ENCODE measurements around the gene THADA. TPM values are rescaled to one million over a fixed set of nuclear protein-coding genes. Genes with fewer than 3 reads are reported as not detected.
"Not testable (repeated sequence)": the region's sequence is repeated elsewhere in the genome, so short reads cannot be mapped to it uniquely, and the experiment has no call there.

The THADA gene
- total and polyA plus RNA-seq, 2 donors (not counting 3 experiments of a cell fraction or from before 2014, with no cell fraction given), result 22.6 to 25.3 TPM

DNA sequence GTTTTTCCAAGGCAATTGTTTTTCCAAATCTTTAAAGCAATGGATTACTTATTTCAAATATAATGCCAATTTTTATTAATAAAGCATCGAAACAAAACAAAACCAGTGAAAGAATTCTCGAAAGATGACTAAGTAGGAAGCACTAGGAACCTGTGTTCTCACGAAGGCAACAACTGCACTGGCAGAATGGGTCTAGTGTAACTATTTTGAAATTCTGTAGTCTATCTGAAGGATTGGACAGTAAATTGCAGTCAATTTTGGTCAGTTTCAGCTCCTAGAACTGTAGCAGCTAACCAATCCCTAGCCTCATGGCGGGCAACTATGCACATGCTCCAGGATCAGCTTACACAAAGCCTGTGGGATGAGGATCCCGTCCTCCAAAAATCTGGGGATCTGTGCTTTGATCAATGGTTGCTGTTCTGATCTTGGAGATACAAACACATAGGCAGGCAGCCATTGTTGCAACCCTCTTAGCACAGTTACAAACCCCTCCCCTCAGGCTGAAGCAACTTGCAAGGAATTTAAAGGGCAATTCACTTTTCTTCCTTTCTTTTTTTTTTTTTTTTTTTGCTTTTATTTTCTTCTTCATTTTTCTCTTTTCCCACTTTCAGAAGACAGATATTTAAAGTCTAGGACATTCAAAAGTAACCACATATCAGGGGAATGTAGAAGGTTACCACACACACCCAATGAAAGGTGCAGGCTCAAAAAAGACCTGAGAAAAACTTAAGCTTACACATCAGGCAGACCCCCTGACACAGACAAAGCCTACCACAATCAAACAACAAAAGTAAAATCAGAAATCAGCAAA lies 147.6 kb downstream of the THADA start:
- Histone ChIP-seq H3K79me2 (ENCODE audit: control insufficient read depth, insufficient read depth, low read length) (no peaks in the 10 kb centered on the region), H3K27me3 (ENCODE audit: control insufficient read depth in 2 of 2, insufficient read depth in 2 of 2, low read length in 2 of 2) (no peaks in the 10 kb centered on the region), H3K9me1 (replicated peaks; ENCODE audit: control insufficient read depth, extremely low read depth, insufficient read depth, low read length) (no peaks in the 10 kb centered on the region), H3K9me3 (replicated peaks; ENCODE audit: control insufficient read depth, insufficient read depth, low read length) (no peaks in the 10 kb centered on the region), H4K20me1 (replicated peaks; ENCODE audit: control insufficient read depth, extremely low read depth, insufficient read depth, low read length) (no peaks in the 10 kb centered on the region), H3K9ac (replicated peaks; ENCODE audit: extremely low read depth, insufficient read depth, low read length) (no peak overlapping the region), H3K4me1 (ENCODE audit: control insufficient read depth, extremely low read depth, insufficient read depth, low read length) (peaks cover 38% of the 10 kb centered on the region), H2AFZ (ENCODE audit: low read depth, low read length) (no peak overlapping the region), H3K4me3 (replicated peaks in 1 of 3; ENCODE audit: insufficient read depth in 1 of 3, low read depth in 1 of 3, low read length in 3 of 3) (no peak overlapping the region), H3K36me3 (ENCODE audit: control insufficient read depth in 2 of 2, extremely low read depth in 1 of 2, insufficient read depth in 2 of 2, low read length in 2 of 2) (no peaks in the 10 kb centered on the region), H3K27ac (ENCODE audit: insufficient read depth, low read depth, low read length) (no peak overlapping the region), H3K4me2 (ENCODE audit: insufficient read depth, low read length) (no peak overlapping the region)
- intact Hi-C loops (cut with micrococcal nuclease) (no loop called here), dilution Hi-C loops (cut with MboI; ENCODE audit: extremely low pct_ligation_motif_present, low sequenced_read_pairs) (no loop called here)
- CTCF ChIA-PET, result interaction anchor here (1.0 kb wide), 1 partner anchor 27 kb away, joined by 3 read pairs; no protein-coding TSS in a partner anchor
- DNase-seq (ENCODE audit: low read depth, low spot score) (no peak), FAIRE-seq (no peak)
- no TSS peak for BruUV-seq (replicated peaks)
- POLR2A ChIA-PET, result no interaction called here
- no peak for TF ChIP-seq POLR2AphosphoS5 (IDR thresholded peaks at IDR 0.05; ENCODE audit: insufficient read depth, low read depth, low read length)

DNA sequence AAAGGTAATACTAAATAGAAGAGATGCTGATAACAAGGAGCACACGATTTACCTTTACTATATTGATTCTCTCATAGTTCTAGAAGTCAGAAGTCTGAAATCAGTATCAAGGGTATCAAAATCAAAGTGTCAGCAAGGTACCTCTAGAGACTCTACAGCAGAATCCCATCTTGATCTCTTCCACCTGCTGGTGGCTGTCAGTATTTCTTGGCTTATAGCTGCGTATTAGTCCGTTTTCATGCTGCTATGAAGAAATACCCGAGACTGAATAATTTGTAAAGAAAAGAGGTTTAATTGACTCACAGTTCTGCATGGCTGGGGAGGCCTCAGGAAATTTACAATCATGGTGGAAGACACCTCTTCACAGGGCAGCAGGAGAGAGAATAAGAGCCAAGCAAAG lies 149.1 kb downstream of the THADA start:
- POLR2A ChIA-PET; H3K4me2 ChIP-seq (ENCODE audit: insufficient read depth, low read length); H3K9me3 ChIP-seq (replicated peaks; ENCODE audit: control insufficient read depth, insufficient read depth, low read length); H3K79me2 ChIP-seq (ENCODE audit: control insufficient read depth, insufficient read depth, low read length); intact Hi-C loops (cut with micrococcal nuclease); BruUV-seq (replicated peaks); H3K36me3 ChIP-seq (ENCODE audit: control insufficient read depth in 2 of 2, extremely low read depth in 1 of 2, insufficient read depth in 2 of 2, low read length in 2 of 2); H3K27ac ChIP-seq (ENCODE audit: insufficient read depth, low read depth, low read length); DNase-seq (ENCODE audit: low read depth, low spot score); H4K20me1 ChIP-seq (replicated peaks; ENCODE audit: control insufficient read depth, extremely low read depth, insufficient read depth, low read length); H3K27me3 ChIP-seq (ENCODE audit: control insufficient read depth in 2 of 2, insufficient read depth in 2 of 2, low read length in 2 of 2); H3K9me1 ChIP-seq (replicated peaks; ENCODE audit: control insufficient read depth, extremely low read depth, insufficient read depth, low read length); H2AFZ ChIP-seq (ENCODE audit: low read depth, low read length); H3K4me3 ChIP-seq (replicated peaks in 1 of 3; ENCODE audit: insufficient read depth in 1 of 3, low read depth in 1 of 3, low read length in 3 of 3); CTCF ChIA-PET; FAIRE-seq; dilution Hi-C loops (cut with MboI; ENCODE audit: extremely low pct_ligation_motif_present, low sequenced_read_pairs); H3K9ac ChIP-seq (replicated peaks; ENCODE audit: extremely low read depth, insufficient read depth, low read length): not testable (repeated sequence)
- peaks cover 24% of the 10 kb centered on the region for H3K4me1 ChIP-seq (ENCODE audit: control insufficient read depth, extremely low read depth, insufficient read depth, low read length)

Measured in endothelial cell of umbilical vein (primary cell).